ENCODE data around the gene HOXD4.

Gene HOXD4

DNA sequence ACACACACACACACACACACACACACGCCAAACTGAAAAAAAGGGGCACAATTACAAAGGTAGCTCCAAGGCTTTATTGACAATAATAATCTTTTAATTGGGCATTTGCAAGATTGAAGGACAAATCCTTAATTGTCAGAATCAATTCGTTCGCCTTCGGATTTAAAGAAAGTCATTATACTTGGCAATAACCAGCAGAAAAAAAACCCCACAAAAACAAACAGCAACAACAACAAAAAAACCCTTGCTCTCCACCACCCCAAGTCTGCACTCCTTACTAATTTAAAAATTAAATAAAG, 23.6 kb upstream of the HOXD4 start:
- no peak for DNase-seq

DNA sequence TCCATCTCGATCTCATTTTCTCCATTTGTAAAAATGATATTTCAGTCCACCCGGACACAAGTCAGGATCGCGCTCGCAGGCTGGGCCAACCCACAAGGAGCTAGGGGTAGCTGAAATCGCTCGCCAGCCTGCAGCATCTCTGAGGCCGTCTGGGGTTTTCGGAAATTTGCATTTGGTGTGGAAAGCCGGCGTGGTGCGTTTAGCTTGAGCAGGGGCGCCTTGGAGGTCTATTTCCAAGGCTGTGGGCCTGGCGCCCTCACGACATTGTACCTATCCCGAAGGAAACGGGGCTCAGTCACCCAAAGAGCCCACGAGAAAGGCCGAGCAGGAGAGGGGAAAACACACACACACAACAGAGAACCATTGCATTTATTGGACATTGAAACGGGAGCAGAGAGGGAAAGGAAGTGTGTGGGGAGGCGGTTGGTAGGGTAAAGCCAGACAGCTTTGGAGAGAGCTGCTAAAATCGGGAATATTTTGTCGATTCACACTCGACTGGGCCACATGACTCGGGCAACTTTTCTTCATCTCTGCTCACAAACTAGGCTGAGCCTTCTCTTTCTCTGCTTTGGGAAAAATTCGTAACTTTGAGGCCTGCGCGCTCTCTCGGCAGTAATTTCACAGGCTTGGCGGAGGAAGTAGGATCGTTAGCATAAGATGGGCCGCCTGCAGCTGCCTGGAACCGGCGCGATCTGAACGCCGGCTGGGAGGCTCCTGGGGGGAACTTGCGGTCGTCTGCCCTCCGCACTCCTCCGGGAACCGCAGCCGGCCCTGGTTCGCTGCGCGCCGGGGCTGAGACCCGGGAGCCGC, 23.0 kb upstream of the HOXD4 start:
- no peak for DNase-seq

DNA sequence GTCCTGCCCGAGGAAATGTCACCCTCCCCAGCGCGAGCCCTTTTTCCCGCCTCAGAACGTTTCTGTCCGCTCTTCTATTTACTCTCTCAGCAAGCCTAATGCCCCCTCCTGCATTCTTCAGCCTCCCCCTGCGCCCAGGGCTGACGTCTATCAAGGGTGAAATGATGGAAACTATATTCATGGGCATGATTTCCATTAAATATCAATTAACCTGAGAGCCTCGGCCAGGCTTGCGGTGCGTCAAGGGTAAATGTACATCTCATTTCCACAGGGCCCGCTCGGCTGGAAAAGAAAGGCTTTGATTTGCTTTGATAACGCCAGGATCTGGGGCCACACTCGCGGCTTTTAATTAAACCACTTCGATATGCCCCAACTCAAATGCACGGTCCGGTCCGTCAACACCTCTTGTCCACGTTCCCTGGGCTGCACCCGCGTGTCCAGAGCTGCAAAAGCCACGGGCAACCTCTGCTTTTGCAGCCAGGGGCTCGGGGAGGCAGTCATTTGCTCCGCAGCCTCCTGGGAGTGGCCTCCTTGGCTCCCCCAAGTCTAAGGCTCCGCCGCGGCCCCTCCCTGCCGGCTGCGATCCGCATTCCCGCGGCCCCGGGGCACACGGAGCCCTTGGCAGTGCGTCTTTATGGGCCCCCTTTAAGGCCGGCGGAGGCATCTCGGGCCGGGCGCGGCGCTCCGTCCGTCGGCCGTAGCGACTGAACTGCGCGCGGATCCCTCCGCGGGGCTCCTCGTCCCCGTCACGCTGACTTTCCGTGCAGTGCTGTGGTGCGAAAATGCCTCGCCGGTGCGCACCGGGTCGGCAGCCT, 22.2 kb upstream of the HOXD4 start, which contains the start of gene HOXD8:
HOXD8 (plus strand) TSS at position 724 of the 815 bp plus-strand sequence. CDS start 662 bp downstream, outside the sequence.
- peak in 1 of 5 experiments; percentile 55 for DNase-seq

DNA sequence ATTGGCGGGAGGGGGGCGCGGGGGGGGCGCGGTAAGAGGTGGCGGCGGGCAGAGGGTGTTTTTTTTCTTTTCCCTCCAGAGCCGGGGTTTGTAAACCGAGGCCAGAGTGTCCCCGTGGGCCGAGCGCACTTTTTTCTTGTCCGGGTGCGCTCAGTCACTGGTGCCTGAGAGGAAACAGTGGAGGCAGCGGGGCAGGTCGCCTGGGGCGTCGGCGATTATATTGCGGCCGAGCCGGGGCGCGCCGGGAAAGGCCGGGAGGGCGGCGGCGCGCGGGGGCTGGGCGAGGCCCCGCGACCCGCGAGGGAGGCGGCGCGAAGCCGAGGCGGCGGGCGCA, 21.6 kb upstream of the HOXD4 start:
- DNase-seq: no peak

DNA sequence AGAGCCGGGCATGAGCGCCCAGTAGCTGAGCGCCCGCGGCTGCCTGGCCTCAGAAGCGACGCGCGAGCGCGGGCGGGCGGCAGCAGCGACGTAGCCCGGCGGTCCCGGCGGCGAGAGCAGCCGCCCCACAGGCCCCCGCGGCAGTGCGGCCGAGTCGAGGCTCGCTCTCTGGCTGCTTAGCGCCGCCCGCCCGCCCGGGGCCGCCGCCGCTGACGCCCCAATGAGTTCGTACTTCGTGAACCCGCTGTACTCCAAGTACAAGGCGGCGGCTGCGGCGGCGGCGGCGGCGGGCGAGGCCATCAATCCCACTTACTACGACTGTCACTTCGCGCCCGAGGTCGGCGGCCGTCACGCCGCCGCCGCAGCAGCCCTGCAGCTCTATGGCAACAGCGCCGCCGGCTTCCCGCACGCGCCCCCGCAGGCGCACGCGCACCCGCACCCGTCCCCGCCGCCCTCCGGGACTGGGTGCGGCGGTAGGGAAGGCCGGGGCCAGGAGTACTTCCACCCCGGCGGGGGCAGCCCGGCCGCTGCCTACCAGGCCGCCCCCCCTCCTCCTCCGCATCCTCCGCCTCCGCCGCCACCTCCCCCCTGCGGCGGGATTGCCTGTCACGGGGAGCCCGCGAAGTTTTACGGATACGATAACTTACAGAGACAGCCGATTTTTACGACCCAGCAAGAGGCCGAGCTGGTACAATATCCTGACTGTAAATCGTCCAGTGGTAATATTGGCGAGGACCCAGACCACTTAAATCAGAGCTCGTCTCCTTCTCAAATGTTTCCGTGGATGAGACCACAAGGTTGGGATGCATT, 21.0 kb upstream of the HOXD4 start:
- DNase-seq: peak in 1 of 5 experiments; percentile 42

DNA sequence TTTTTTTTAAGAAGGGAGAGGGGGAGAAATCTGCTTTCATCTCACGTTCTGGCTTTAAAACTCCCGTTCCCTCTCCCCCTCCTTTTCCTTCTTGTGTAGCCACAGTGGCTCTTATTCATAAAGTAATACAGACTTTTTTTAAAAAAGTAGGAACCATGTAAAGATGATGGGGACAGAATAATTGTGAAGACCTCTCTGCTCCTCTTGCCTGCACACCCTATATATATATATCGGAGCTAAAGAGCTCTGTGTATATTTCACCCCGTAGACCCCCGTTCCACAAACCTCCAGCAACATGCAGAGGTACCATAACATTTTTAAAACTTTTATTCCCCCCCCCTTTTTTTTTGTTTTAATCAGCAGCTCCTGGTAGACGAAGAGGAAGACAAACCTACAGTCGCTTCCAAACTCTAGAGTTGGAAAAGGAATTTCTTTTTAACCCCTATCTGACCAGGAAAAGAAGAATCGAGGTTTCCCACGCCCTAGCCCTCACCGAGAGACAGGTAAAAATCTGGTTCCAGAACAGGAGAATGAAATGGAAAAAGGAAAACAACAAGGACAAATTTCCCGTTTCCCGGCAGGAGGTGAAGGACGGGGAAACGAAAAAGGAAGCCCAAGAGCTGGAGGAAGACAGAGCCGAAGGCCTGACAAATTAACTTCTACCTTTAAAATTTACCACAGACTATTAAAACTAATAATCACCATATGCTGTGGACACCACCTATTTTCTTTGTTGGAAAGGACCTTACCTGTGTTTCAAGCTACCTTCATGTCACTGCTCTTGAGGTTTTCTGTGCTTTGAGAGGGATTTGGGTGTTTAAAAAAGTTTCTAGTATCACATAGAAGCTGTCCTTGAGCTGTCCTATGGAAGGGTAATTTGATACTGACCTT, 20.1 kb upstream of the HOXD4 start:
- no peak for DNase-seq

DNA sequence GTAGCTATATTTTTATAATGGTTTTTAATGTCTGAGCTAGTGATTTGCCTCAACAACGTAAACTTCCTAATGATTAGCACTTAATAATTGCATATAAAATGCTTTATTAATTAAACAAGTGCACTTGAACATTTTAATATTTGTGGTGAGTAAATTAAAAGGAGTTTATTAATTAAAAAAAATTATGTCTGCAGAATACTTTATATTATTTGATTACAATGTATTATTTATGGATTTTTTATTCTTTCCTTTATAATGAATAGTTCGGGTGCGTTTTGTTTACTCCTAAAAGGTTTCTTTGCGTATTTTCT, 19.5 kb upstream of the HOXD4 start:
- no peak for DNase-seq

DNA sequence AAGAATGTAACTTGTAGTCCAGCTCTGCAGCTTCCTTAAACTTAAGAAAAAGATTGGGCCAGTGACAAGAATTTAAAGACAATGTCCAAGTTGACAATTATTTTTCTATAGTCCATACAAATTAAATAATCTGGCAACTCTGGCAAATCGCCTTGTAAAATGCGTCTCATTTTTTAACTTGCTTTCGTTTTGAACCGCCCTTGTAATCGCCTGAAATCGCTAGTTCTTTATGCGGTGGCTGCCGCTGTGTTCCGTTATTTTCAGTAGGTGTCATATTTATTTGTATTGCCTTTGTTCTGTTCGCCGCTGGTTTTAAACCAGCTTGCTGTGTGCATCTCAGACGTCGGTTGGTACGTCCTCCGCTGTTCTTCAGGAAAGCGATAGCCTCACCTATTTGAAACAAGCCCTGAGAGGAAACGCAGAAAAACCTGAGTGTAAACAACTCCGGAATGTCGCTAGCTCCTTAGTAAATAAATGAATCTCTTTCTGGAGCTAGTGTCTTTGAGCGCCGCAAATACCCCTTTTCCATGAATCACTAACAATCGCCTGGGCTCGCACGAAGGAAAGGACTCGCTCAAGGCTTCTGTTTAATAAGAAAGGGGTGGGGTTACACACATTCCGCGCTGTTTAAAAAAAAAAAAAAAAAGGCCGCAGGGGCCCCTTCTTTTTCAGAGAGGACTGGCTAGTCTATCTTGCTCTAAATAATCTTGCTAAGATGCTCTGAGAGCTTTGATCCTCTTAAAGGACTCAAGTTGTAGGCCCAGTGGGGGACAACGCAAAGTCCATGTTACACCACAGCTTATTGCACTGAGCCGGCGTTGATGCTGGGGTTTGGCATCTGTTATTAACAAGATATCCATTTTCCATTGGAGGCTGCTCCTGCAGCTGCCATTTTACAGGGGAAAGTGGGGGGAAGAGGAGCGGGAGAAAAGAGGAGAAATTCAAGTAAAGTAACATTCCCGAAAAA, 18.9 kb upstream of the HOXD4 start:
- DNase-seq: peak in 1 of 5 experiments; percentile 57

DNA sequence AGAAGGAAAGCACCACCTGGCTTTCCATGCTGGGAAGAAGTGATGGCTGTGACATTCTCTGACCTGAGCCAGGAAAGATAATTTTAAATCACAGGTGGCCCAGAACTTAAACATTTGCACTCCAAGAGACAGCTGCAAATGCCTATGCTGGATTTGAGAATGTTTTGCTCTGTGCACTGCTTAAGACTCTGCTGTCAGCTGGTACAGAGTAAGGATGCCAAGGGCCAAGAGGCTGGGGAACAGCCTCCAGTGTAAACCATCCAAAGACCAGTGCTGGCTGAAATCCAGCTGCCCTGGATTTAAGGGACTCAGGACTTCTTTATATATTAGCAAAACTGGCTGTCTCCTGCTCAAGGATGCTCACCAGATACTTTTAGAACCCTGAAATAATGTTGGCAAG, 18.0 kb upstream of the HOXD4 start:
- no peak for DNase-seq

DNA sequence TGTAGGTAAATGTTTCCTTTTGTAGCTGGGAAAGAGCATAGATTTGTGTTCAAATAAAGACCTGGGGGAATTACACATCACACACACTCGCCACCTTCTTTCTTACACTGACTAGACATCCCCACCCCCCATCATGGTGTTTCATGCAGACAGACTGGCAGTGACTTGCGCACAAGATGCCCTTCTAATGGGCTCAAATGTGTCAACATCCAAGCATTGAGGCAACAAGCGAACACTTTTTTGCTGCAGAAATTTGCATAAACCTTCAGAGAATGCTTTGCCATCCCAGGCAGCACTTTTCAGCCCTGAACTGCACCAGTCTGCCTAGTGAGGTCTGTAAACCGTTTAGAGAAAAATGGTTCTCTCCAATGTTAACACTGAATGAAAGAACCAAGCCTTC, 17.3 kb upstream of the HOXD4 start:
- DNase-seq: no peak

DNA sequence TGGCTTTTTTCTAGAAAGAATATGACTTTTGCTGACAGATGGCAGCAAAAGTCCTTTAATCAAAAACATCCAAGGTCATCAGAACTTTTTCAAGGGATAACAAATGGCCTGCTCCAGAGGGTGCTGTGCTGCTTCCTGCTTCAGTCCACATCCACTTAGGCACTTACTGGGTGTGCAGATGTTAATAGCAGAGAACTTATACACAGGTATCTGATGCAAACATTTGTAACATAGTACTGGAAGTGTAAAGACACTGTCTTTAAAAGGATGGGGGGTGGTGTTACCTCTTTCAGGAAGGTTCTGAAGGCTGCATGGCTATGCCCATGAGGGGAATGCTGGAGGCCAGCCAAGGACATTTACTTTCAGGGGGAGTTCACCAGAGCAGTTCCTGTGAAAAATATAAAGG, 16.3 kb upstream of the HOXD4 start:
- DNase-seq: no peak

DNA sequence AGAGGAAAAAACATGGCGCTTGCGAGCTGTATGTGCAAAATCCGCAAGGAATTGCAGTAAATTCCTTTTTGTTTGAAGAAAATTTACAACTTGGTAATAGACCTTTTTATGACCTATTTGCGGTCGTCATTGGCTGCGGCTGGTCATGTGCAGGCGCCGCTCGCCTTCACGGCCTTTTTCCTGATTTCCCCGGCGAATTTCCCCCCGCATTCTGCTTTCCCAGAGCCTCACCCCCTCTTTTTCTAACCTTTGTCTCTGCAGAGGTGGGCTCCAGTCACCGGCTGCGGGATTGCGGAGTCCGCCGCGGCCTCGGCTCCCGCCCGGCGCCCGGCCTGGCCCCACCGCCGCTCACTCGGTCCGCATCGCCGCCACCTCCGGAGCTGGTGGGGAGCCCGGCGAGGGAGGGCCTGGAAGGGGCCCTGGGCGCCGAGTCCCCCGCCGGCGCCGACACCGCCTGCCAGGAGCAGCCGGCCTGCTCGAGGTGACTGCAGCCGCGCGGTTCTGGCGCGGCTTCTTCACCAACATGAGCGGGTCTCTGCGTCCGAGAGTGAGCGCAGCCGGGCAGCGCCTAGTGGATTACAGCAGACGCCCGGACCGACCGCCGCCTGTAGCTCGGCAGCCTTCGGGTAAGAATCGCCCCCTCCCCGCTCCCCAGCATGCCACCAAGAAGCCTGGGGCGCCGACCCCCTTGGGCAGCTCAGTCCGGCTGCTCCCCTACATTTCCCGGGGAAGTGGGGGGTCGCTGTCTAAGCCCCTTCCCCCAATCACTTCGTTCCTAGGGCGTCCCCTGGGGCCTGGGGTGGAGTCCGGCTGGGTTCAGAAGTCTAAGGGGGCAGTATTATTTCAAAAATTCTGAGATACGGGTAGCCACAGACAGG, 14.7 kb upstream of the HOXD4 start:
- DNase-seq: no peak

DNA sequence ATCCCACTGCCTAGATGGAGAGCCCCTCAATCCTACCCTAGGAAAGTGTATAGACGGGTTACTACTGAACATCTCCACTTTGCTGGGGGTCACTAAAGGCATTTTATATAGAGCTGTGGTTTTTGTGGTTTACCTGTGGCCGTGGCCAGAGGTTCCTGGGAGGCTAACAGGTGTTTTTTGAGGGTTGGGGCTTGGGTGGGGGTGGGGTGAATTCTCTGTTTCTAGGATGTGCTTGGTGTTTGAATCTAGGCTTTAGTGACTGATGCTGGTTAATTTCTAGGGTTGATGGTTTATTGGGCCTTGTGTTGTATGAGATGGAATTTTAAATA, 14.1 kb upstream of the HOXD4 start:
- DNase-seq: no peak

DNA sequence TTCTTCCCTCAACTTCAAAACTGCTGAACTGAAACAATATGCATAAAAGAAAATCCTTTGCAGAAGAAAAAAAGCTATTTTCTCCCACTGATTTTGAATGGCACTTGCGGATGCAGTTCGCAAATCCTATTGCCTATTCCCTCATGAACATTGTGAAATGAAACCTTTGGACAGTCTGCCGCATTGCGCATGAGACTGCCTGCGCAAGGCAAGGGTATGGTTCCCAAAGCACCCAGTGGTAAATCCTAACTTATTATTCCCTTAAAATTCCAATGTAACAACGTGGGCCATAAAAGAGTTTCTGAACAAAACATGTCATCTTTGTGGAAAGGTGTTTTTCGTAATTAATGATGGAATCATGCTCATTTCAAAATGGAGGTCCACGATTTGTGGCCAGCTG, 13.4 kb upstream of the HOXD4 start:
- no peak for DNase-seq

DNA sequence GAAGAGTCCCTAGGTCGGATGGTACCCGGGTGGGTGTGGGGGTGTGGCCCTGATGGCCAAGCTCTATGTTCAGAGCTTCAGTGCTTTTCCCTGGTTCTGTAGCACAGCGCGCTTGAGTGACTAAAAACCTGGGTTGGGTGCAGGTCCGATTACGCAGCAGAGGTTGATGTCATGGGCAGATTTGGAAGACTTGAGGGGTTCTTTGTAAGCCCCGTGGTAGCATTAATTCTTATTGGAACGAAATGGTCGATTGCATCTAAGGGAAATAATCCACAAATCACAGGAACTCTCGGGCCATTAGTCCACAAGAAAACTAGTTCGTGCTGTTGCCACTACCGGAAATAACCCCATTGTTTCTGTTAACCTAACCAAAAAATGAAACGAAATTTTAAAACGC, 12.8 kb upstream of the HOXD4 start:
- DNase-seq: no peak

DNA sequence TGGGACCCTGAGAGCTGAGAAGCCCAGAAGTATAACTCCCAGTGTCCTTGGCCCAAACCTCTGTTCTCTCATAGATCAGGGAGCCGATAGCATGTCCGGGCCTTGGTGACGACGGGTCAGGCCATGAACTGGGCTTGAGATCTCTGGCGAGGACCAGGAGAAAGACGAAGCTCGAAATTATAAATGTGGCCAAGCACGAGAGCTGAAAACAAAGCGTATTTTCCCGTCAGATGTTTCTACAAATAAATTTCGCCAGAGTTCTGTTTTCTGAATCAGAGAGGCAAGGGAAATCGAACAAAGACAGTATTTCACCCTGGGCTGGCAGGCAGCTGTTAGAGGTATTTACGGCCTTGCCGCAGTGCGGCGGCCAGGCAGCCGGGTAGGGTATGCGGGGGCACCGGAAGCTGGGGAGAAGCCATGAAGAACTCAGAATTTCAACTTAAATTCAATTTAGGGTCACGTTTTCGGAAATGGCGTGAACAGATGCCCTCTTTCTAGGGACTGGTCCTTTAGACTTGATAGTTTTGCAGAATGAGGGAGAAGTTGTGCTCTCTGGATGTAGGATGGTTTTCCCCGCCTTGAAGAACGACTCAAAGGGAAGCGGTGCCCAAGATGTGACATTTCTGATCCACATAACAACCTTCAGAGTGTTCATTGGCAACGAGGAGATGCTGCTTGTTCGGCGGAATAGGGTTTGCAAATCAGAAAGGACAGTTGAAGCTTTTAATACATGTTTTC, 12.3 kb upstream of the HOXD4 start:
- no peak for DNase-seq

DNA sequence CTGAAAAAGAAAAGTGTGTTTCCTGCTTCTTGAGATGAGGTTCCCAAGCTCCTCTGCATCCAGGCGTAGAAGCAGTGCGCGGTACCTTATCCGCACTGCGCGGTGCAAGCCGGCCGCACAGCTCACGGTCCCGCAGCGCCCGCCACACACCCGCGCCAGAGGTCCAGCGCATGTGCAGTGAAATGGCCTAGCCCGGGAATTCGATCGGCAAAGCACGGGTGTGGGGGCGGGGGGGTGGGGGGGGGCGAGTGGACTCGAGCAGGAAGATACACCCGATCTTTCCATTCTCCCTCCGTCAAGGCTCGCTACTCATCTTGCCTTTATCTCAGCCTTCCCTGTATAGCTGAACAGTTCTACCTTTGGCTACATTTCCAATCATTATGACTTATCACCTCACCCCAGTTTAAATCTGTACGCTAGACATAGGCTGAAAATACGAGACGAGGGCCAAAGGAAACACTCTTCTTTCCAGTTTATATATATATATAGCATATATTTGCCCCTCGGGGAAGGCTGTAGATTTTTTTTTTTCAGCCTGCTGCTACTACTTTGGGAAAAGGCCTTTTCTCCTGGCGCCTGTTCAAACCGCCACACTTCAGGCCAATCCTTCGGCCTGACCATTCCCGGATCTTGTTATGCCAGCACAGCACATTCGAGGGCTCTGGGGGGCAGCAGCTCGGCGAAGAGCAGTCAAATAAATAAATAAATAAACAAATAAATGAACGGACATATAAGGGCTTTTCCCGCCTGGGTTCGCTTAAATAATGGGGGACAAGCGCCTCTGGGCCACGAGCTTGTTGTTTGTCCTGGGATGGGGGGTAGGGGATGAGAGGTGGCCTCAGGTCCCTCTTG, 11.5 kb upstream of the HOXD4 start:
- no peak for DNase-seq

DNA sequence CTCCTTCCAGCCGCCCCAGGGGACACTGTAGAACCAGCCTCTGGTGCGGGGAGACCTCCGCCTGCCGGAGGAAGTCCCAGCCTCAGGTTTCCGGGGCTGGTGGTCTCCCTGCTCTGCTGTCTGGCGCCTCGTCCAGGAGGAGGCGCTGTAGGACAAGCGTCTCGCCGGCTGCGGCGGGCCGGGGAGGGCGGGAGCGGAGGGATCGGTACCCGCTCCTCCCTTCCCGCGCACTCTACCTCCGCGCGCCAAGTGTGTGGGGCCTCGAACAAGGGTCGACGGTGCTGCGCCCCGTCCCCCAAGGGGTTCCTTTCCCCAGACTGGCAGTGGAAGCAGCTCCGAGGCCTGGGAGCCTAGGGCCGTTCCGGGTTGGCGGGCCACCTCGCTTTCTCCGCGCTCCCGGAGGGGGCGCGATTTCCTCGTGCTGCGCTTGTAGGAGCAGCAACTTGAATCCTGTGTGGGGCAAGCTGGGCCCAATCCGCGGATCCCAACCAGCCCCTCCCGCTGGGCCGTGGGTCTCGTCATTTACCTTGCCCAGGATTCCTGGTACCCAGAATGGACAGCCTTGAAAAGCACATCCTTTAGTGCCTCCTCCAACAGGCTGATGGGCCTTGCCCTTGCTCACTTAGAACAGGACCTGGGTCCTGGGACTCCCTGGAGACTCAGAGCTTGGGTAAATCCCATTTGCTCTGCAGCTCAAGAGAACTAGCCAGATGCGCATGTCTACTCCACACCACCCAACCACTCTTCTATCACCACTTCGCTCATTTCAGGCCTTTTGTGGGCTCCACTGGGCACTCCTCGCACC, 10.6 kb upstream of the HOXD4 start:
- peak in 4 of 5 experiments; percentile 27 to 72 (median 51) for DNase-seq
